CD4-positive, alpha-beta T cell treated with Interleukin-21 for 1 hour (primary cell): ENCODE data around the gene CDA.

ENCODE experiments used
- DNase-seq: peaks from one replicate; pipeline ENCODE4 v3.0.0-alpha.2; 2020

The CDA gene

DNA sequence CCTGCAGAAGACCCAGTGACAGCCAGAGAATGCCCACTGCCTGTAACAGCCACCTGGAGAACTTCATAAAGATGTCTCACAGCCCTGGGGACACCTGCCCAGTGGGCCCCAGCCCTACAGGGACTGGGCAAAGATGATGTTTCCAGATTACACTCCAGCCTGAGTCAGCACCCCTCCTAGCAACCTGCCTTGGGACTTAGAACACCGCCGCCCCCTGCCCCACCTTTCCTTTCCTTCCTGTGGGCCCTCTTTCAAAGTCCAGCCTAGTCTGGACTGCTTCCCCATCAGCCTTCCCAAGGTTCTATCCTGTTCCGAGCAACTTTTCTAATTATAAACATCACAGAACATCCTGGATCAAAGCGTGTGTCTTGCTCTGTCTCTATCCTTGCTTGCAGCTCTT, 29.7 kb downstream of the CDA start:
- DNase-seq = no peak

- DNase-seq = no peak
Measured at GRCh38 chr1:20619999-20620398, 31.1 kb downstream of the CDA start.

DNA sequence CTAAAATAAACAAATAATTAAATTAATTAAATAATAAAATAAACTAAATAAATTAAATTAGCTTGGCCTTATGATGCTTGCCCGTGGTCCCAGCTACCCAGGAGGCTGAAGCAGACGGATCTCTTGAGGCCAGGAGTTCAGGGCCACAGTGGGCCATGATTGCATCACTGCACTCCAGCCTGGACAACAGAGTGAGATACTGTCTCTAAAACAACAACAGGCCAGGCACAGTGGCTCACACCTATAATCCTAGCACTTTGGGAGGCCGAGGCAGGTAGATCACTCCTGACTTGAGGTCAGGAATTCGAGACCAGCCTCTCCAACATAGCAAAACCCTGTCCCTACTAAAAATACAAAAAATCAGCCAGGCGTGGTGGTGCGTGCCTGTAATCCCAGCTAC, 32.1 kb downstream of the CDA start:
- DNase-seq = no peak

DNA sequence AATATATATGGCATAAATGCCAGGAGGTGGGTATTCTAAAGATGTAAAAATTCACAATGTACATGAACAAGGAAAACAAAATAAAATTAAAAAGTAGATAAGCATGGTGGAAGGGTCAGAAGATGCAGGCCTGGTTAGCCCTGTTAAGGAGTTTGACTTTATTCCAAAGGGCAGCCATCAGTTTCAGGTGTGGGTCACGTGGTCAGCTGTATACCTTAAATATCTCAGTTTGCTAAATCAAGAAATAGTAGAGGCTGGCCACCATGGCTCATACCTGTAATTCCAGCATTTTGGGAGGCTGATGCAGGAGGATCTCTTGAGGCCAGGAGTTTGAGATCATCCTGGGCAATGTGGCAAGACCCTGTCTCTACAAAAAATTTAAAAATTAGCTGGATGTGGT, 35.8 kb downstream of the CDA start:
- no peak for DNase-seq

- DNase-seq = no peak
Measured at GRCh38 chr1:20625176-20626097, 36.5 kb downstream of the CDA start.

- DNase-seq = no peak
Measured at GRCh38 chr1:20626098-20626427, 37.2 kb downstream of the CDA start.

DNA sequence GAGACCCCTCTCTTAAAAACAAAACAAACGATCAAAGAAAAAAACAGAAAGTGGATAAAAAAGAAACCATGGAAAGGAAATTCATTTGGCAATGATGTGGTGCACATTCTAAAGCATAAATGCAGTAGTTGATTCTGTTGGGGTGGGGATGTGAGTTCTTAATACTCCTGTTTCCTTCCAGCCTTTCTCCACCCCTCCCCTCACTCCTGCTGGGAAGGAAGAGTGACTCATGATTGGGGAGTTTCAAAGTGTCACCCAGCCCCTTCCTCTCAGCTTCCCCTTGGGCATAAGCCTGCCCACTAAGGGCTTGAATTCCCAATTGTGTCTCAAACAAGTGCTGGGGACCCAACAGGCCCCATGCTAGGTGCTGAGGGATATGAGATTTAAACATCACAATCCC, 37.6 kb downstream of the CDA start:
- no peak for DNase-seq

DNA sequence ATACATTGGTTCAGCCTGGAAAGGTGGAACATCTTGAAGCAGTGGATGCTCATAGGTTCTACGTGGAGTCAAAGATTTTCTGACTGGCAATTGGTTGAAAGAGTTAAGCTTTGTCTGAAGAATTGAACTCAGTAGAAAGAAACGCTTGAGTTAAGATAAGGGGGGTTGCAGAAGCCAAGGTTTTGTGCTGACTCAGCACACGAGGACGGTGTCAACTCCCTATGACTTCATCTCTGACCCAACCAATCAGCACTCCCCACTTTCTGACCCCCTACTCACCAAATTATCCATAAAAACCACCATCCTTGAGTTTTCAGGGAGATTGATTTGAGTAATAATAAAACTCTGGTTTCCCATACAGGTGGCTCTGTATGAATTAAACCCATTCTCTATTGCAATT, 41.8 kb downstream of the CDA start:
- DNase-seq = no peak

- DNase-seq = no peak
Measured at GRCh38 chr1:20632386-20632785, 43.5 kb downstream of the CDA start.

- peak; percentile 91 for DNase-seq
Measured at GRCh38 chr1:20633190-20634064, 44.5 kb downstream of the CDA start, which contains the start of gene PINK1. Gene PINK1, plus strand, starts transcription at chr1:20633458. Its CDS starts 91 bp downstream, at chr1:20633549.

- DNase-seq = no peak
Measured at GRCh38 chr1:20634065-20634593, 45.2 kb downstream of the CDA start.

GRCh38 chr1:20634594-20635084, 45.7 kb downstream of the CDA start:
- peak; percentile 43 for DNase-seq

- DNase-seq = no peak
Measured at GRCh38 chr1:20636785-20637347, 48.0 kb downstream of the CDA start.

- peak; percentile 69 for DNase-seq
Measured at GRCh38 chr1:20640183-20640597, 51.3 kb downstream of the CDA start.

DNA sequence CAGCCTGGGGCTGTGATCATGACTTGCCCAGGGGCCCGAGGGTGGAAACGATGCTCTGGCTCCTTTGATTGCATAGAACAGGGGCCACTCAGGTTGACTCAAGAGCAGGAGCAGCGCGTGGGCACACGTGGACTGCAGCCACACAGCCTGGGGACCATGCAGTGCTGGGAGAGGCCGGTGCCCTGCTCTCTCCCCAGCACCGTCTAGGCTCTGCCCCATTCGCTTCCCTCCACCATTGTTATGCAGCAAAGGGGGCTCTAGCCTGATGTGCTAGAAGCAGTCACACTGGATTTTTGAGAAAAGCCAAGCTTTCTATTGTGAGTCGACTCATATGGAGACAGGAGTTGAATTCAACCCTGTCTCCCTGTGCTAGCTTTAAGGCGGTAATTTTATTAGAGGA, 53.1 kb downstream of the CDA start:
- no peak for DNase-seq

GRCh38 chr1:20643080-20643479, 54.2 kb downstream of the CDA start:
- no peak for DNase-seq

DNA sequence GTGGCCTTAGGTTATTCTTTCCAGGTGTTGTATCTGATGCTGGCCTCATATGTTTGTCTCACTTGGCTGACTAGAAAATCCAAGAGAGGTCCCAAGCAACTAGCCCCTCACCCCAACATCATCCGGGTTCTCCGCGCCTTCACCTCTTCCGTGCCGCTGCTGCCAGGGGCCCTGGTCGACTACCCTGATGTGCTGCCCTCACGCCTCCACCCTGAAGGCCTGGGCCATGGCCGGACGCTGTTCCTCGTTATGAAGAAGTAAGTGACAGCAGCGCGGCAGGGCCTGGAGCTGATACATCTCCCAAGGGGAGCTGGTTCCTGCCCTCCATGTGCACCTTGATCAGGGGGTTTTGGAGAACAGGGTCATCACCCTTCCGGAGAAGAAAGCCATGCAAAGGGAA, 55.5 kb downstream of the CDA start:
- DNase-seq = no peak

GRCh38 chr1:20645414-20645813, 56.5 kb downstream of the CDA start:
- no peak for DNase-seq

DNA sequence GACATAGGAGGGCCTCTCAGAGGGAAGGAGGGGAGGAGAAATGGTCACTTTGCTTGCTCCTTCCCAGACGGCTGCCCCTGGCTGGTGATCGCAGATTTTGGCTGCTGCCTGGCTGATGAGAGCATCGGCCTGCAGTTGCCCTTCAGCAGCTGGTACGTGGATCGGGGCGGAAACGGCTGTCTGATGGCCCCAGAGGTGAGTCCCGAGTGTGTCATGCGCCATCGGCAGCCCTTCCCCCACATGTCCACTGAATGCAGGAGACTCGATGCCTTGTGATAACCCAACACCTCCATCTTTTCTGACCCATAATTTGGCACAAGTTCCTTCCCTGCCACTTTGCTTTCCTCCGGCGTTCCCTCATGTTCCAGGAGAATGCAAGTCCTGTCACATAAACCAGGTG, 59.5 kb downstream of the CDA start:
- DNase-seq = no peak

DNA sequence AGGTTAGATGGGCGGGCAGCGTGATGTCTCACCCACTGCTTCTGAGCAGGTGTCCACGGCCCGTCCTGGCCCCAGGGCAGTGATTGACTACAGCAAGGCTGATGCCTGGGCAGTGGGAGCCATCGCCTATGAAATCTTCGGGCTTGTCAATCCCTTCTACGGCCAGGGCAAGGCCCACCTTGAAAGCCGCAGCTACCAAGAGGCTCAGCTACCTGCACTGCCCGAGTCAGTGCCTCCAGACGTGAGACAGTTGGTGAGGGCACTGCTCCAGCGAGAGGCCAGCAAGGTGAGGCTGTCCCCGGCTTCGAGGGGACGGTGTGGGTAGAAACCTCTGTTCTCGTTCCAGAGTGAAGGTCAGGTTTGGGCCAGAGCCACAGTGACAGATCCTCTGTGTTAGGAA, 60.0 kb downstream of the CDA start:
- no peak for DNase-seq

DNA sequence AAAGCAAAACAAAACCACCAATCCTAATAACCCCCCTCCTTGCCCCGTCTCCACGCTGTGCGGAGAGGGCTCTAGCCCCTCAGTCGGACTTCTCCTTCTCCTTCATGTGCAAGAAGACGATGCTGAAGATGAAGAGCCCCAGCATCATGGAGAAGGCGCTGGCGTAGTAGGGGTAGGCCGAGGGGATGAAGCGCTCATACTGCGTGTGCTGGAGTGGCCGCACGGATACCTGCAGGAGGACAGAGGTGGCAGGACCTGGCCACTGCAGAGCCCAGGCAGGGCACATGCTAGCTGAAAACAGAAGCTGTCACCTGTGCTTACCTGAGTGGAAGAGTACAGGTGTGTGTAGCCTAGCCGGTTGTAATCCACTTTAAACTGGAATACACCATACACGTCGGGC, 63.4 kb downstream of the CDA start:
- DNase-seq = no peak

GRCh38 chr1:20654104-20654690, 65.3 kb downstream of the CDA start:
- DNase-seq = no peak

GRCh38 chr1:20657024-20657423, 68.1 kb downstream of the CDA start:
- no peak for DNase-seq
